HEK293 (cell line): ENCODE measurements around the gene PPP3CA.

ENCODE experiments used
- CTCF ChIA-PET: fragments of 350-600 bp; formaldehyde crosslinking; extraction: SDS; loops from one replicate; lab custom pipeline; 2021; ENCODE audit warnings: antibody characterized with exemption; lab: Yijun Ruan, JAX
- POLR2A ChIA-PET: fragments of 300-600 bp; formaldehyde crosslinking; extraction: SDS; loops from one replicate; lab custom pipeline; 2020; ENCODE audit warnings: antibody characterized with exemption, inconsistent platforms; lab: Yijun Ruan, JAX
- H3K27ac ChIP-seq: fragments of 200-500 bp; sonication (Bioruptor generic); 2 replicates; pipeline ENCODE4 v1.5.1; 2014; ENCODE audit warnings: low read depth, low read length, control low read depth, inconsistent platforms; ENCODE audit errors: extremely low read depth
- H3K36me3 ChIP-seq, 2 experiments: fragments of 200-500 bp in 1 of 2; sonication (Bioruptor generic) in 1 of 2; 1 replicate in 1 of 2; 2 replicates in 1 of 2; pipeline ENCODE4 v1.5.1; 2014 to 2017; ENCODE audit warnings: inconsistent platforms in 2 of 2, low read length in 2 of 2; ENCODE audit not compliant: control insufficient read depth in 2 of 2, insufficient read depth in 1 of 2
- H3K4me1 ChIP-seq: fragments of 200-500 bp; sonication (Bioruptor generic); 2 replicates; pipeline ENCODE4 v1.5.1; 2014; ENCODE audit warnings: mild to moderate bottlenecking, low read length, inconsistent platforms; ENCODE audit not compliant: control insufficient read depth, insufficient read depth
- H3K4me3 ChIP-seq: 2 replicates; pipeline ENCODE4 v1.5.1; 2011; ENCODE audit warnings: low read depth, mild to moderate bottlenecking, control low read depth, low read length, moderate library complexity
- H3K9me3 ChIP-seq: fragments of 200-500 bp; sonication (Bioruptor generic); 2 replicates; pipeline ENCODE4 v1.5.1; 2014; ENCODE audit warnings: low read depth, low read length, inconsistent platforms; ENCODE audit not compliant: control insufficient read depth, insufficient read depth
- GLIS1 ChIP-seq: fragments of 450-650 bp; formaldehyde crosslinking; IDR thresholded peaks from 2 replicates; pipeline ENCODE4 v1.5.1; 2016; ENCODE audit warnings: missing biosample characterization, missing genetic modification characterization
- KLF16 ChIP-seq: fragments of 450-650 bp; formaldehyde crosslinking; IDR thresholded peaks from 2 replicates; pipeline ENCODE4 v1.5.1; 2017; ENCODE audit warnings: missing biosample characterization, missing genetic modification characterization
- MEIS1 ChIP-seq: sonication (generic); formaldehyde crosslinking; IDR thresholded peaks from 2 replicates; pipeline ENCODE4 v1.8.1; 2022; ENCODE audit warnings: missing genetic modification reagents, mild to moderate bottlenecking, borderline replicate concordance
- OSR2 ChIP-seq: fragments of 450-650 bp; formaldehyde crosslinking; IDR thresholded peaks from 2 replicates; pipeline ENCODE4 v1.5.1; 2016; ENCODE audit warnings: missing biosample characterization, missing genetic modification characterization
- PRDM1 ChIP-seq: fragments of 450-650 bp; formaldehyde crosslinking; IDR thresholded peaks from 2 replicates; pipeline ENCODE4; 2016; ENCODE audit warnings: missing biosample characterization, missing genetic modification characterization
- RBAK ChIP-seq: fragments of 450-650 bp; formaldehyde crosslinking; IDR thresholded peaks from 2 replicates; pipeline ENCODE4 v1.5.1; 2016; ENCODE audit warnings: missing biosample characterization, missing genetic modification characterization
- REPIN1 ChIP-seq: fragments of 450-650 bp; formaldehyde crosslinking; IDR thresholded peaks from 2 replicates; pipeline ENCODE4 v1.5.1; 2017; ENCODE audit warnings: missing biosample characterization, missing genetic modification characterization, low read depth
- SETDB1 ChIP-seq: IDR thresholded peaks from one replicate; pipeline ENCODE4 v1.6.1; 2017; ENCODE audit warnings: mild to moderate bottlenecking, low read length, moderate library complexity, mixed read lengths; ENCODE audit not compliant: insufficient read length
- ZBTB20 ChIP-seq: fragments of 450-650 bp; formaldehyde crosslinking; IDR thresholded peaks from 2 replicates; pipeline ENCODE4 v1.5.1; 2016; ENCODE audit warnings: missing biosample characterization, missing genetic modification characterization
- ZFHX2 ChIP-seq: fragments of 450-650 bp; formaldehyde crosslinking; conservative IDR thresholded peaks from 2 replicates; pipeline ENCODE4 v1.5.1; 2016; ENCODE audit warnings: missing biosample characterization, missing genetic modification characterization
- ZNF324 ChIP-seq: fragments of 450-650 bp; formaldehyde crosslinking; IDR thresholded peaks from 2 replicates; pipeline ENCODE4 v1.5.1; 2016; ENCODE audit warnings: missing biosample characterization, missing genetic modification characterization
- ZNF341 ChIP-seq: fragments of 450-650 bp; formaldehyde crosslinking; IDR thresholded peaks from 2 replicates; pipeline ENCODE4; 2016; ENCODE audit warnings: low read depth, missing biosample characterization, missing genetic modification characterization
- ZNF354C ChIP-seq: fragments of 450-650 bp; formaldehyde crosslinking; IDR thresholded peaks from 2 replicates; pipeline ENCODE4 v1.5.1; 2016; ENCODE audit warnings: missing biosample characterization, missing genetic modification characterization, low read depth, borderline replicate concordance
- ZNF366 ChIP-seq: fragments of 450-650 bp; formaldehyde crosslinking; conservative IDR thresholded peaks from 2 replicates; pipeline ENCODE4 v1.5.1; 2016; ENCODE audit warnings: missing biosample characterization, missing genetic modification characterization
- ZNF398 ChIP-seq: fragments of 450-650 bp; formaldehyde crosslinking; IDR thresholded peaks from 2 replicates; pipeline ENCODE4 v1.5.1; 2017; ENCODE audit warnings: missing biosample characterization, missing genetic modification characterization
- ZNF423 ChIP-seq: fragments of 450-650 bp; formaldehyde crosslinking; IDR thresholded peaks from 2 replicates; pipeline ENCODE4 v1.5.1; 2016; ENCODE audit warnings: missing biosample characterization, missing genetic modification characterization
- ZNF623 ChIP-seq: fragments of 450-650 bp; formaldehyde crosslinking; IDR thresholded peaks from 2 replicates; pipeline ENCODE4 v1.5.1; 2016; ENCODE audit warnings: missing biosample characterization, missing genetic modification characterization
- ZNF624 ChIP-seq: fragments of 450-650 bp; formaldehyde crosslinking; IDR thresholded peaks from 2 replicates; pipeline ENCODE4 v1.5.1; 2017; ENCODE audit warnings: missing biosample characterization, missing genetic modification characterization
- TF ChIP-seq, protein P1 (sequence below): fragments of 450-650 bp; formaldehyde crosslinking; conservative IDR thresholded peaks from 2 replicates; pipeline ENCODE4 v1.5.1; 2016; ENCODE audit warnings: low read depth, missing biosample characterization, missing genetic modification characterization
- TF ChIP-seq, protein P2 (sequence below): fragments of 450-650 bp; formaldehyde crosslinking; IDR thresholded peaks from 2 replicates; pipeline ENCODE4 v1.5.1; 2017; ENCODE audit warnings: missing biosample characterization, mild to moderate bottlenecking, missing genetic modification characterization, moderate library complexity
- TF ChIP-seq, protein P3 (sequence below): fragments of 450-650 bp; formaldehyde crosslinking; IDR thresholded peaks from 2 replicates; pipeline ENCODE4 v1.5.1; 2016; ENCODE audit warnings: missing biosample characterization, missing genetic modification characterization

PPP3CA gene

GRCh38 chr4:101307899-101308298, 39.4 kb downstream of the PPP3CA start:
- Histone ChIP-seq H3K36me3 (no peaks in the 10 kb centered on the region), H3K4me3 (no peak overlapping the region), H3K27ac (no peak overlapping the region), H3K9me3 (no peaks in the 10 kb centered on the region), H3K4me1 (peaks cover 15% of the 10 kb centered on the region)
- ChIA-PET CTCF (no interaction called here), POLR2A (no interaction called here)
- TF ChIP-seq MEIS1 (CRISPR knock-in tag) (no peak), ZNF324 (tag by site-specific recombination) (no peak), SETDB1 (no peak), ZNF354C (tag by site-specific recombination) (no peak), ZNF423 (tag by site-specific recombination) (no peak), ZNF366 (tag by site-specific recombination) (no peak)
- TF ChIP-seq, protein P1, sequence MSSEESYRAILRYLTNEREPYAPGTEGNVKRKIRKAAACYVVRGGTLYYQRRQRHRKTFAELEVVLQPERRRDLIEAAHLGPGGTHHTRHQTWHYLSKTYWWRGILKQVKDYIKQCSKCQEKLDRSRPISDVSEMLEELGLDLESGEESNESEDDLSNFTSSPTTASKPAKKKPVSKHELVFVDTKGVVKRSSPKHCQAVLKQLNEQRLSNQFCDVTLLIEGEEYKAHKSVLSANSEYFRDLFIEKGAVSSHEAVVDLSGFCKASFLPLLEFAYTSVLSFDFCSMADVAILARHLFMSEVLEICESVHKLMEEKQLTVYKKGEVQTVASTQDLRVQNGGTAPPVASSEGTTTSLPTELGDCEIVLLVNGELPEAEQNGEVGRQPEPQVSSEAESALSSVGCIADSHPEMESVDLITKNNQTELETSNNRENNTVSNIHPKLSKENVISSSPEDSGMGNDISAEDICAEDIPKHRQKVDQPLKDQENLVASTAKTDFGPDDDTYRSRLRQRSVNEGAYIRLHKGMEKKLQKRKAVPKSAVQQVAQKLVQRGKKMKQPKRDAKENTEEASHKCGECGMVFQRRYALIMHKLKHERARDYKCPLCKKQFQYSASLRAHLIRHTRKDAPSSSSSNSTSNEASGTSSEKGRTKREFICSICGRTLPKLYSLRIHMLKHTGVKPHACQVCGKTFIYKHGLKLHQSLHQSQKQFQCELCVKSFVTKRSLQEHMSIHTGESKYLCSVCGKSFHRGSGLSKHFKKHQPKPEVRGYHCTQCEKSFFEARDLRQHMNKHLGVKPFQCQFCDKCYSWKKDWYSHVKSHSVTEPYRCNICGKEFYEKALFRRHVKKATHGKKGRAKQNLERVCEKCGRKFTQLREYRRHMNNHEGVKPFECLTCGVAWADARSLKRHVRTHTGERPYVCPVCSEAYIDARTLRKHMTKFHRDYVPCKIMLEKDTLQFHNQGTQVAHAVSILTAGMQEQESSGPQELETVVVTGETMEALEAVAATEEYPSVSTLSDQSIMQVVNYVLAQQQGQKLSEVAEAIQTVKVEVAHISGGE (tag by site-specific recombination), result no peak

- CTCF ChIA-PET, result no interaction called here
Measured at GRCh38 chr4:101306764-101307615, 40.3 kb downstream of the PPP3CA start.

GRCh38 chr4:101306225-101306624, 41.1 kb downstream of the PPP3CA start:
- POLR2A ChIA-PET, result no interaction called here
- CTCF ChIA-PET, result no interaction called here
- TF ChIP-seq, protein P2, sequence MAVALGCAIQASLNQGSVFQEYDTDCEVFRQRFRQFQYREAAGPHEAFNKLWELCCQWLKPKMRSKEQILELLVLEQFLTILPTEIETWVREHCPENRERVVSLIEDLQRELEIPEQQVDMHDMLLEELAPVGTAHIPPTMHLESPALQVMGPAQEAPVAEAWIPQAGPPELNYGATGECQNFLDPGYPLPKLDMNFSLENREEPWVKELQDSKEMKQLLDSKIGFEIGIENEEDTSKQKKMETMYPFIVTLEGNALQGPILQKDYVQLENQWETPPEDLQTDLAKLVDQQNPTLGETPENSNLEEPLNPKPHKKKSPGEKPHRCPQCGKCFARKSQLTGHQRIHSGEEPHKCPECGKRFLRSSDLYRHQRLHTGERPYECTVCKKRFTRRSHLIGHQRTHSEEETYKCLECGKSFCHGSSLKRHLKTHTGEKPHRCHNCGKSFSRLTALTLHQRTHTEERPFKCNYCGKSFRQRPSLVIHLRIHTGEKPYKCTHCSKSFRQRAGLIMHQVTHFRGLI, result no peak
- TF ChIP-seq PRDM1 (tag by site-specific recombination) (peak; percentile 69), ZNF398 (peak; percentile 70), RBAK (tag by site-specific recombination) (no peak), ZFHX2 (peak; percentile 57), GLIS1 (tag by site-specific recombination) (peak; percentile 59; the same call in 1 of the 2 replicates), ZNF341 (tag by site-specific recombination) (no peak), KLF16 (no peak), REPIN1 (tag by site-specific recombination) (no peak), ZNF624 (no peak)
- TF ChIP-seq, protein P3, sequence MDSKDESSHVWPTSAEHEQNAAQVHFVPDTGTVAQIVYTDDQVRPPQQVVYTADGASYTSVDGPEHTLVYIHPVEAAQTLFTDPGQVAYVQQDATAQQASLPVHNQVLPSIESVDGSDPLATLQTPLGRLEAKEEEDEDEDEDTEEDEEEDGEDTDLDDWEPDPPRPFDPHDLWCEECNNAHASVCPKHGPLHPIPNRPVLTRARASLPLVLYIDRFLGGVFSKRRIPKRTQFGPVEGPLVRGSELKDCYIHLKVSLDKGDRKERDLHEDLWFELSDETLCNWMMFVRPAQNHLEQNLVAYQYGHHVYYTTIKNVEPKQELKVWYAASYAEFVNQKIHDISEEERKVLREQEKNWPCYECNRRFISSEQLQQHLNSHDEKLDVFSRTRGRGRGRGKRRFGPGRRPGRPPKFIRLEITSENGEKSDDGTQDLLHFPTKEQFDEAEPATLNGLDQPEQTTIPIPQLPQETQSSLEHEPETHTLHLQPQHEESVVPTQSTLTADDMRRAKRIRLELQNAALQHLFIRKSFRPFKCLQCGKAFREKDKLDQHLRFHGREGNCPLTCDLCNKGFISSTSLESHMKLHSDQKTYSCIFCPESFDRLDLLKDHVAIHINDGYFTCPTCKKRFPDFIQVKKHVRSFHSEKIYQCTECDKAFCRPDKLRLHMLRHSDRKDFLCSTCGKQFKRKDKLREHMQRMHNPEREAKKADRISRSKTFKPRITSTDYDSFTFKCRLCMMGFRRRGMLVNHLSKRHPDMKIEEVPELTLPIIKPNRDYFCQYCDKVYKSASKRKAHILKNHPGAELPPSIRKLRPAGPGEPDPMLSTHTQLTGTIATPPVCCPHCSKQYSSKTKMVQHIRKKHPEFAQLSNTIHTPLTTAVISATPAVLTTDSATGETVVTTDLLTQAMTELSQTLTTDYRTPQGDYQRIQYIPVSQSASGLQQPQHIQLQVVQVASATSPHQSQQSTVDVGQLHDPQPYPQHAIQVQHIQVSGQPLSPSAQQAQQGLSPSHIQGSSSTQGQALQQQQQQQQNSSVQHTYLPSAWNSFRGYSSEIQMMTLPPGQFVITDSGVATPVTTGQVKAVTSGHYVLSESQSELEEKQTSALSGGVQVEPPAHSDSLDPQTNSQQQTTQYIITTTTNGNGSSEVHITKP, result peak; percentile 92

More at GRCh38 chr4:101306764-101307615, 40.3 kb downstream of the PPP3CA start:
- TF ChIP-seq ZBTB20 (tag by site-specific recombination) (no peak), RBAK (tag by site-specific recombination) (no peak), OSR2 (tag by site-specific recombination) (peak; percentile 50), ZNF623 (tag by site-specific recombination) (no peak), SETDB1 (no peak)
- TF ChIP-seq, all 188 proteins: peak for 1
- peaks cover 15% of the 10 kb centered on the region for H3K4me1 ChIP-seq
- no peaks in the 10 kb centered on the region for H3K9me3 ChIP-seq
- POLR2A ChIA-PET, result no interaction called here
- no peaks in the 10 kb centered on the region for H3K36me3 ChIP-seq
- H3K4me3 ChIP-seq, result no peak overlapping the region
- peak overlapping the region; percentile 1; the same call in 1 of the 2 replicates for H3K27ac ChIP-seq

More at GRCh38 chr4:101306225-101306624, 41.1 kb downstream of the PPP3CA start:
- no peaks in the 10 kb centered on the region for H3K9me3 ChIP-seq
- H3K4me1 ChIP-seq, result peaks cover 15% of the 10 kb centered on the region
- H3K4me3 ChIP-seq, result no peak overlapping the region
- peak overlapping the region; percentile 1; the same call in 1 of the 2 replicates for H3K27ac ChIP-seq
- no peaks in the 10 kb centered on the region for H3K36me3 ChIP-seq
